H9 (cell line): ENCODE data around the gene EPB41L2. TPM values are rescaled to one million over a fixed set of nuclear protein-coding genes. Genes with fewer than 3 reads are reported as not detected.

Source experiments
- DNase-seq: peaks from one replicate; pipeline ENCODE4 v3.0.0-alpha.2; 2017
- H2AFZ ChIP-seq: one replicate; pipeline ENCODE4 v1.6.1; 2013; ENCODE audit warnings: mild to moderate bottlenecking, low read length, control low read depth, moderate library complexity
- H2AK5ac ChIP-seq: 2 replicates; pipeline ENCODE4 v1.6.1; 2013; ENCODE audit warnings: low read length, control low read depth, mixed read lengths; ENCODE audit not compliant: insufficient read length
- H2BK120ac ChIP-seq: one replicate; pipeline ENCODE4 v1.6.1; 2013; ENCODE audit warnings: low read depth, mild to moderate bottlenecking, low read length, control low read depth, inconsistent platforms; ENCODE audit not compliant: poor library complexity, severe bottlenecking
- H2BK12ac ChIP-seq: 2 replicates; pipeline ENCODE4 v1.6.1; 2013; ENCODE audit warnings: low read length, control low read depth, mixed read lengths, low read depth; ENCODE audit not compliant: insufficient read length
- H2BK15ac ChIP-seq: 2 replicates; pipeline ENCODE4 v1.6.1; 2013; ENCODE audit warnings: low read depth, low read length, control low read depth
- H2BK20ac ChIP-seq: one replicate; pipeline ENCODE4 v1.6.1; 2013; ENCODE audit warnings: low read depth, mild to moderate bottlenecking, low read length, control low read depth, inconsistent platforms; ENCODE audit not compliant: poor library complexity, severe bottlenecking
- H2BK5ac ChIP-seq: 2 replicates; pipeline ENCODE4 v1.6.1; 2013; ENCODE audit warnings: low read length, control low read depth, mixed read lengths; ENCODE audit not compliant: insufficient read length
- H3K14ac ChIP-seq: 2 replicates; pipeline ENCODE4 v1.6.1; 2013; ENCODE audit warnings: low read length, control low read depth; ENCODE audit not compliant: insufficient read depth
- H3K18ac ChIP-seq: 2 replicates; pipeline ENCODE4 v1.6.1; 2013; ENCODE audit warnings: low read depth, mild to moderate bottlenecking, mixed read lengths, low read length, control low read depth; ENCODE audit not compliant: insufficient read length
- H3K23ac ChIP-seq: 2 replicates; pipeline ENCODE4 v1.6.1; 2013; ENCODE audit warnings: low read length, control low read depth, mixed read lengths, low read depth; ENCODE audit not compliant: insufficient read length
- H3K23me2 ChIP-seq: 2 replicates; pipeline ENCODE4 v1.6.1; 2013; ENCODE audit warnings: low read depth, mild to moderate bottlenecking, mixed read lengths, low read length, control low read depth; ENCODE audit not compliant: insufficient read length, poor library complexity, severe bottlenecking
- H3K27ac ChIP-seq: 2 replicates; pipeline ENCODE4 v1.5.1; 2013; ENCODE audit warnings: low read length, control low read depth, mixed read lengths, low read depth; ENCODE audit not compliant: insufficient read length
- H3K27me3 ChIP-seq: 2 replicates; pipeline ENCODE4 v1.6.1; 2013; ENCODE audit warnings: low read length, control low read depth, inconsistent platforms; ENCODE audit not compliant: insufficient read depth
- H3K4ac ChIP-seq: 2 replicates; pipeline ENCODE4 v1.6.1; 2013; ENCODE audit warnings: low read depth, mild to moderate bottlenecking, control low read depth, inconsistent platforms, low read length, moderate library complexity
- H3K4me1 ChIP-seq: 2 replicates; pipeline ENCODE4 v1.6.1; 2013; ENCODE audit warnings: low read length, control low read depth, inconsistent platforms; ENCODE audit not compliant: insufficient read depth
- H3K4me2 ChIP-seq: 2 replicates; pipeline ENCODE4 v1.6.1; 2013; ENCODE audit warnings: low read length, control low read depth, mixed read lengths; ENCODE audit not compliant: insufficient read length, insufficient read depth
- H3K56ac ChIP-seq: 2 replicates; pipeline ENCODE4 v1.6.1; 2013; ENCODE audit warnings: low read depth, mild to moderate bottlenecking, mixed read lengths, low read length, control low read depth; ENCODE audit not compliant: insufficient read length
- H3K79me1 ChIP-seq: 2 replicates; pipeline ENCODE4 v1.6.1; 2013; ENCODE audit warnings: low read depth, mild to moderate bottlenecking, moderate library complexity, low read length, control low read depth, inconsistent platforms; ENCODE audit not compliant: insufficient read depth, poor library complexity, severe bottlenecking
- H3K79me2 ChIP-seq: 2 replicates; pipeline ENCODE4 v1.6.1; 2013; ENCODE audit warnings: low read length, control low read depth, inconsistent platforms; ENCODE audit not compliant: insufficient read depth
- H3K9ac ChIP-seq: 2 replicates; pipeline ENCODE4 v1.6.1; 2013; ENCODE audit warnings: low read length, control low read depth, mixed read lengths; ENCODE audit not compliant: insufficient read length; ENCODE audit errors: extremely low read depth
- H3K9me3 ChIP-seq: one replicate; pipeline ENCODE4 v1.6.1; 2013; ENCODE audit warnings: low read depth, low read length, inconsistent platforms; ENCODE audit not compliant: control insufficient read depth
- H3T11ph ChIP-seq: one replicate; pipeline ENCODE4 v1.6.1; 2013; ENCODE audit warnings: mild to moderate bottlenecking, low read length, control low read depth, inconsistent platforms
- H4K20me1 ChIP-seq: one replicate; pipeline ENCODE4 v1.6.1; 2013; ENCODE audit not compliant: control insufficient read depth, insufficient read length, insufficient read depth
- H4K5ac ChIP-seq: 2 replicates; pipeline ENCODE4 v1.6.1; 2013; ENCODE audit warnings: low read depth, mild to moderate bottlenecking, mixed read lengths, low read length, control low read depth; ENCODE audit not compliant: insufficient read length
- H4K8ac ChIP-seq: replicated peaks from 2 replicates; pipeline ENCODE4 v1.6.1; 2013; ENCODE audit warnings: low read length, control low read depth, mixed read lengths, low read depth; ENCODE audit not compliant: insufficient read length
- H4K91ac ChIP-seq: 2 replicates; pipeline ENCODE4 v1.6.1; 2013; ENCODE audit warnings: low read depth, mild to moderate bottlenecking, moderate library complexity, mixed read lengths, low read length, control low read depth; ENCODE audit not compliant: insufficient read length
- H3K27ac Mint-ChIP-seq, 3 experiments: 2 replicates in 2 of 3; 3 replicates in 1 of 3; pipeline ENCODE4 v1.8.0; 2020 to 2021; ENCODE audit warnings: mixed read lengths in 3 of 3, mild to moderate bottlenecking in 1 of 3, moderate library complexity in 1 of 3
- H3K27me3 Mint-ChIP-seq: 2 replicates; pipeline ENCODE4 v1.8.0; 2021; ENCODE audit warnings: low read depth, mild to moderate bottlenecking, moderate library complexity, mixed read lengths
- H3K36me3 Mint-ChIP-seq, 3 experiments: 2 replicates in 2 of 3; 3 replicates in 1 of 3; pipeline ENCODE4 v1.8.0; 2020 to 2021; ENCODE audit warnings: low read depth in 3 of 3, mixed read lengths in 3 of 3; ENCODE audit not compliant: insufficient read depth in 1 of 3
- H3K4me1 Mint-ChIP-seq, 2 experiments: 2 replicates each; pipeline ENCODE4 v1.8.0; 2020; ENCODE audit warnings: mixed read lengths in 2 of 2
- H3K4me3 Mint-ChIP-seq, 2 experiments: 2 replicates in 1 of 2; 3 replicates in 1 of 2; pipeline ENCODE4 v1.8.0; 2020 to 2021; ENCODE audit warnings: mild to moderate bottlenecking in 2 of 2, mixed read lengths in 2 of 2, moderate library complexity in 1 of 2
- H3K9me3 Mint-ChIP-seq, 2 experiments: 2 replicates in 1 of 2; 3 replicates in 1 of 2; pipeline ENCODE4 v1.8.0; 2020; ENCODE audit warnings: mild to moderate bottlenecking in 2 of 2, mixed read lengths in 2 of 2, moderate library complexity in 1 of 2
- CTCF ChIP-seq: fragments of 200-600 bp; sonication (generic); conservative IDR thresholded peaks from 3 replicates; pipeline ENCODE4 v1.8.0; 2021; ENCODE audit warnings: antibody characterized with exemption, mild to moderate bottlenecking
- WGBS: extraction: QIAGEN DNeasy Blood & Tissue Kit; methylation state at CpG from one replicate; pipeline ENCODE4 v1.1.7; 2013; ENCODE audit warnings: missing lambda C conversion rate, low lambda C conversion rate, mixed read lengths; ENCODE audit not compliant: insufficient read length; ENCODE audit errors: extremely low coverage; 5-methylcytosine and 5-hydroxymethylcytosine counted together
- total RNA-seq: library from RNA; stranded (reverse); gene quantifications from 2 replicates; pipeline ENCODE4 v1.2.1, GENCODE V29; 2021

EPB41L2 gene
- total RNA-seq, 1 experiment from 2014 or later, result 90.2 TPM

GRCh38 chr6:131036143-131036542, 26.9 kb downstream of the EPB41L2 start:
- Histone ChIP-seq H3K4me2 (no peak overlapping the region), H3K18ac (no peak overlapping the region), H4K5ac (no peak overlapping the region), H2BK20ac (no peak overlapping the region), H2BK15ac (no peak overlapping the region), H2BK12ac (no peak overlapping the region), H3K4ac (no peak overlapping the region), H4K20me1 (no peaks in the 10 kb centered on the region), H4K8ac (no peak overlapping the region), H3K14ac (no peak overlapping the region), H3K9me3 (no peaks in the 10 kb centered on the region), H3K27ac (no peak overlapping the region), H3K23me2 (no peaks in the 10 kb centered on the region), H3K23ac (no peak overlapping the region), H3K27me3 (no peaks in the 10 kb centered on the region), H3K9ac (no peak overlapping the region), H3K56ac (no peak overlapping the region), H2AFZ (no peak overlapping the region), H3K79me2 (no peaks in the 10 kb centered on the region; the same call in 1 of the 2 replicates), H3K79me1 (peaks cover 5% of the 10 kb centered on the region), H2AK5ac (no peak overlapping the region), H3K4me1 (no peaks in the 10 kb centered on the region), H4K91ac (no peak overlapping the region), H2BK5ac (no peak overlapping the region), H3T11ph (no peak overlapping the region), H2BK120ac (no peak overlapping the region)
- Mint-ChIP-seq H3K27me3 (no peaks in the 10 kb centered on the region), H3K4me3 (no peak overlapping the region), H3K36me3 (no peaks in the 10 kb centered on the region), H3K9me3 (no peaks in the 10 kb centered on the region), H3K27ac (peak overlapping the region in 1 of 3 experiments; percentile 8; a peak in 1 of 7 replicates), H3K4me1 (no peaks in the 10 kb centered on the region; a peak in 1 of 4 replicates)
- no peak for TF ChIP-seq CTCF
- no peak for DNase-seq
- WGBS, result no CpG with 5 or more reads among the region's 3 CpGs
